Measurements from ENCODE around the gene MSI2.

The MSI2 gene

GRCh38 chr17:57662041-57662440 lies 405.7 kb downstream of the MSI2 start:
- FAIRE-seq, result no peak

DNA sequence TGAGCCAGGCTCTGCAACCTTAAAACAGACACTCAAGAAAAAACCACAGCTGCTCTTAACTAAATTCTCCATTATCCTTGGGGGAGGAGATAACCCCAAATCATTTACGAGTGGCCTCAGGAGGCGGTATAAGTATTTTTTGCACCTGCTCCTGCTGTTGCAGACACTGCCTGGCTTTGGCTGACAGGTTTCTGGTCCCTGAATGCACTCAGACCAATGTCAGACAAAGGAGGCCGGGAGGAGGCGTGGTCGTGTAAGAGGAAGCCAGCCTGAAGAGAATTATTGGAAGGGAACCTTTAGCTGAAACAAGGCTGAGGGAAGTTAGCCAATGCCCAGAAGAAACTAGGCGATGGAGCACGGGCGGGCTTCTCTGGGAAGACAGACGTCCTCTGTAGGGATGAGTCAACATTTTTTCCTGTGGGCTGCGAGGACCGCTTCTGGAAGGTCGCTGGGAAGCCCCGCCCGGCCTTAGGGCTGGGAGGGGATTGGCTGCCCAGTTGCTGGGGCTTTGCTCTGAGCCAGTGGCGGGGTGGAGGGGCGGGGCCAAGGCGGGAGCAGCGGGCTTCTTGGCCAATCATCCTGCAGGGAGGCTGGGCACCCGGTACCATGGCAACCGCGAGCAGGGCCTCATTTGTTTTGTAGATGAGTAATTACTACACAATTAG lies 406.5 kb downstream of the MSI2 start:
- FAIRE-seq, result peak; percentile 82

DNA sequence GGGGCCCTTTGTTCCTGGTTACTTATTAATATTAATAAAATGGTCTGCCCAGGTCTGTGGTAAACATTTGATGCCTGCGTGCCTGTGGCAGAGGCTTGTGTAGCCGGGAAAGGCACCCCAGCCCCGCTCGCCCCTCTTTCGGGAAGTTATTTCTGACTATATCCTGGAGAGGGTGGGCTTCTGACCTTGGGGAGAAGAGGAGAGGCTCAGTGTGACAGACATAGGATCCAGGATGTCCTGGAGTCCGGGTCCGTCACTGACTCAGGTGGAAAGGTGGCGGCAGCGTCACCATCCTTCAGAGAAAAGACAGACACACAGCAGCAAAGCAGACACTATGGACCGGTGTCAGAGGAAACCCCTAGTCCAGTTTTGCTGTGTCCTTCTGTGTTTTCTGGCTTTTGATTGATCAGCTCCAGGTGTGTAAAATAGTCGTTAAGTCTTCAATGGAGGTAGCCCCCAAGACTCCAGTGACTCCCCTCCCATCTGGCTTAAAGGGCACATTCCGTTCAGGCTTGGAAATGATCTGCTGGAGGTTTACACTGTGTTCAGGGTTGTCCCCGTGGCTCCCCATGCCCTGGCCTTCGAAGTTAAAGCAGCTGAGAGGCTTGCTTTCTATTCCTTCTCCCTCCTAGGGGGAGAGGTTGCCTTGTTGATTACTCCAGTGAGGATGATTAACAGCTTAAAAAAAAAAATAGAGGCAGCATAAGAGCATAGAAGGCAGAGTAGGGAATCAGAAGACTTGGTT lies 407.2 kb downstream of the MSI2 start:
- no peak for FAIRE-seq

- FAIRE-seq, result no peak
Observed at GRCh38 chr17:57665128-57665527, 408.8 kb downstream of the MSI2 start.

DNA sequence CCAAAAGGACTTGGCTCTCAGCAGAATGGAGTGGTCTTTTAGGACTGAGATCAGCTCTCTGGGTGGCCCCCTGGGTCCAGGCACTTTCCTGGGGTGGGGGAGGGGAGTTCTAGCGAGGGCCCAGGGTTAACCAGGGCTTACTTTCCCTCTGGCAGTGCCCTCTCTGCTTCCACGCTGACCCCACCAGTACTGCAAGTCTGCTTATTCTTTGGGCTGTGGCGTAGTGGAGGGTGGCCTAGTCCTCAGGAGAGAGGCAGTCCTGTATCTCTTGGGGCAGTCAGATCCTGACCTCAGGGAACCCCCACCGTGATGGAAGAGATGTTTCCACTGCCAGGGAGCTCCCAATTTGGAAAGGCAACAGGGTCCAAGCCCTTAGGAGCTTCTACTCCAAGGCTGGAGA lies 409.4 kb downstream of the MSI2 start:
- FAIRE-seq, result no peak

- FAIRE-seq, result no peak
Observed at GRCh38 chr17:57666201-57666870, 410.0 kb downstream of the MSI2 start.

GRCh38 chr17:57666946-57667345 lies 410.6 kb downstream of the MSI2 start:
- no peak for FAIRE-seq

DNA sequence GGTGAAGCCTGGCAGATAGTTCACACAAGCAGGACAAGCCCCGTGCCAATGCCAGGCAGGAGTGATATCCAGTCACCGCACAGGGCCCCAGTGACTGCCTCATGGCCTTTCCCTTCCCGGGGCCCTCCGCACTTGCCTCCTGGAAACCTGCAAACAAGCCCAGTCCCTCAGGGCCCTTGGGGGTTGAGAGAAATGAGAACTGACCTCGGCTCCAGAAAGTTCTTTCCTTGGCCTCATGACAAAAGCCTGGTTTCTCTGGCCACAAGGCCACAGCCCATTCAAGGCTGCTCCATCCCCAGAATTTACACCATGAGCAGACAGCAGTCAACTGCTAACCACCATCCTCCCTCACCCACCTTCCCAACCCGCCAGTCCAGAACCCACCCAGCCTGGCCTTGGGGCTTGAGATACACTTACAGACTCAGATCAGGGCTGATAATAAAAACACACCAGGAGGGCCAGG lies 411.2 kb downstream of the MSI2 start:
- FAIRE-seq, result no peak

DNA sequence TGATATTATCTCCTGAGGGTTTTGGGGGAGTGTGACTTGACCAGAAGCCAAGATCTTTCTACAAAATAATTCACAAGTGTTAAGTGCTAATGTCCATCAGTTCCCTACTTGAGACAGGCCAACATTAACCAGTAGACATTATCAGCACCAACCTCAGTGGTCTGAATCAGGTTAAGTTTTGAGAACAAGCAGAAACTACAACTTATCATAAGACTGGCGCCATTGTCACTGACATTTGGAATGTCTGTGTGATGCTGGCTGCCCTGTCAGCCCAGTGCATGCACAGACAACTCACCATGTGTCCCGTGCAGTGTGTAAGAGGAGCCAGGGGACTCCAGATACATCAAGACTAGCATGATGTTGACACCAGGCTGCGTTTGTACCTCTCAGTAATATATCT lies 412.0 kb downstream of the MSI2 start:
- FAIRE-seq, result no peak

DNA sequence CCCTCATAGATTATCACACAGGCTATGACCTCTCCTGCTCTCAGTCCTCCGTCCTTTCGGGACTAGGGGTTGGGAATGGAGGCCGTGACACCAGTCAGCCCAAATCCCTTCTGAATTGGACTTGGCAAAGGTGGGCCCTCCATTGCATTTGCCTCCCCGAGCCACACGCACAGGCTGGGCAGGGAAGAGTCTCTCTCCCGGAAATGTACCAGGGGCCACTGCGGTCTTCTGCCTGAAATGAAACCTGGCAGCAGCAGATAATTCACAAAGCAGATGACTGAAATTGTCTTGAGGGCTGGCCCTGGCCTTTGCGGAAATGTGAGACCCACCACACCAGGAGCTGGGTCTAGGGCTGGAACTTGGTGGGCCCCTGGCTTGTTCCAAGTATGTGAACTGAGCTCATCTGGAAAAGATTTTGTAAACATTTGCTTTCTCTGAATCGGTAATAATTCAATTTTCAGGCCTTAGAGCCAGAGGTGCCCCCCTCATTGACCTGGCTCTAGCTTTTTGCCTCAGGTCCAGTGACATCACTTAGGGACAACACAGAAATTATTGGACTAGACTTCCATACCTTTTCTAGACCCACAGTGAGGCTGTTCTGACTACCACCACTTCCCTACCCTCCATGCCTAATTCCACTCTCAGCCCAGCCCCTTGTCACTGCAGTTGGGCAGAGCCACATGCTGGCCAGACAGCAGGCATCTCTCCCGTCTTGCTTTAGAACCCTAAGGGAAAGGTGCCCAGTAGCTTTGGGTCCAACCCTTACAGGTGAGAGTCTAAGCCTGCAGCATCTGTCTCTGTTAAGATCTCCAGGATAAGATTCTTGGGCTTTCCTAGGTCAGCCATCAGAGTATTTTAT lies 413.6 kb downstream of the MSI2 start:
- no peak for FAIRE-seq

GRCh38 chr17:57670769-57671569 lies 414.6 kb downstream of the MSI2 start:
- no peak for FAIRE-seq

GRCh38 chr17:57671667-57672632 lies 415.6 kb downstream of the MSI2 start:
- no peak for FAIRE-seq

- no peak for FAIRE-seq
Observed at GRCh38 chr17:57672971-57673370, 416.6 kb downstream of the MSI2 start.

GRCh38 chr17:57674894-57675293 lies 418.6 kb downstream of the MSI2 start:
- no peak for FAIRE-seq

- FAIRE-seq, result no peak
Observed at GRCh38 chr17:57675427-57676387, 419.4 kb downstream of the MSI2 start.

- FAIRE-seq, result no peak
Observed at GRCh38 chr17:57676543-57676942, 420.2 kb downstream of the MSI2 start.

GRCh38 chr17:57677301-57677700 lies 421.0 kb downstream of the MSI2 start:
- no peak for FAIRE-seq

- FAIRE-seq, result no peak
Observed at GRCh38 chr17:57677858-57678257, 421.5 kb downstream of the MSI2 start.

GRCh38 chr17:57678393-57678792 lies 422.1 kb downstream of the MSI2 start:
- FAIRE-seq, result no peak

DNA sequence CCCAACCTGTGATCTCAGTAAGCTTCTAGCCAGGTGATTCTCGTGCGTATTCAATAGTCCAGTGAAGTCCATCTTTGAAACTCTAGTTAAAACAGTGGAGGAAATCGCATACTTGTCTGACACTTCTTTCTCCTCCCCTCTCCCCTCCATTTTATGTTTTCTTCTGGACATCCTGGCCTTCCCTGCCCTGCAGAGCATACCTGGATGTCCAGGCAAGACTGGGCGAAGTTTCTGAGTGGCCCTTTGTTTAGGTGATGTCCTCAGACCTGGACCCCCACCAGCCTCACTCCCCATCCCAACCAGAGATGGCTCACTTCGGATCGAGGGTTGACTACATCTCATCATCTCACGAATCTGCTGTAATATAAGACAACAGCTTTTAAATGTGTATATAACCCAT lies 423.0 kb downstream of the MSI2 start:
- FAIRE-seq, result no peak

All from islet of Langerhans (tissue), 1 donor.